HG03378 (cell line): Measurements from ENCODE around the gene ERMP1.
"Not testable (repeated sequence)": the region's sequence is repeated elsewhere in the genome, so short reads cannot be mapped to it uniquely, and the experiment has no call there.

Experiments
- ATAC-seq: cut with Tn5 transposase; IDR thresholded peaks from one replicate; pipeline ENCODE4 v1.9.1; 2021; ENCODE audit warnings: mild to moderate bottlenecking, moderate library complexity; ENCODE audit not compliant: unreplicated experiment

ERMP1 gene

GRCh38 chr9:5786370-5787127 is 46.4 kb downstream of the ERMP1 start:
- ATAC-seq, result no peak

- no peak for ATAC-seq
Observed at GRCh38 chr9:5784526-5785315, 48.2 kb downstream of the ERMP1 start.

GRCh38 chr9:5783982-5784381 is 48.9 kb downstream of the ERMP1 start:
- ATAC-seq, result no peak

GRCh38 chr9:5783420-5783819 is 49.5 kb downstream of the ERMP1 start:
- not testable (repeated sequence) for ATAC-seq

GRCh38 chr9:5779705-5780218 is 53.2 kb downstream of the ERMP1 start:
- not testable (repeated sequence) for ATAC-seq

- no peak for ATAC-seq
Observed at GRCh38 chr9:5778805-5779204, 54.1 kb downstream of the ERMP1 start.

- no peak for ATAC-seq
Observed at GRCh38 chr9:5773324-5773999, 59.5 kb downstream of the ERMP1 start.

GRCh38 chr9:5767968-5768932 is 64.7 kb downstream of the ERMP1 start:
- ATAC-seq, result peak; percentile 76

- ATAC-seq, result peak; percentile 78
Observed at GRCh38 chr9:5764130-5764868, 68.6 kb downstream of the ERMP1 start.

- no peak for ATAC-seq
Observed at GRCh38 chr9:5762421-5762820, 70.5 kb downstream of the ERMP1 start.

- ATAC-seq, result no peak
Observed at GRCh38 chr9:5760338-5760737, 72.6 kb downstream of the ERMP1 start.

GRCh38 chr9:5756633-5757032 is 76.3 kb downstream of the ERMP1 start:
- ATAC-seq, result no peak

GRCh38 chr9:5750569-5750968 is 82.3 kb downstream of the ERMP1 start:
- ATAC-seq, result no peak

GRCh38 chr9:5749306-5749705 is 83.6 kb downstream of the ERMP1 start:
- ATAC-seq, result no peak

- ATAC-seq, result no peak
Observed at GRCh38 chr9:5748438-5748837, 84.5 kb downstream of the ERMP1 start.

- no peak for ATAC-seq
Observed at GRCh38 chr9:5743109-5743508, 89.8 kb downstream of the ERMP1 start.

- ATAC-seq, result no peak
Observed at GRCh38 chr9:5736563-5737346, 96.2 kb downstream of the ERMP1 start.

GRCh38 chr9:5735072-5735471 is 97.8 kb downstream of the ERMP1 start:
- ATAC-seq, result no peak
